Stimulated activated naive B cell treated with anti-CD40 and anti-IgM and Interleukin-4, amounts not matched to agents 10 μg/mL and 1 μg/mL and 100 μg/mL, for 72 hours (primary cell): Measurements from ENCODE around the gene KCNQ1.
A peak's percentile ranks its signal among the peaks of the same experiment; 100 is the strongest.
"Not testable (repeated sequence)": the region's sequence is repeated elsewhere in the genome, so short reads cannot be mapped to it uniquely, and the experiment has no call there.

ENCODE experiments used
- ATAC-seq, 2 donors: fragments of 150-1000 bp; cut with Tn5 transposase; replicated peaks; 2 replicates each; pipeline ENCODE4 v1.10.0; 2021; ENCODE audit warnings: moderate library complexity in 1 of 2
- DNase-seq: peaks from one replicate; pipeline ENCODE4 v3.0.0; 2021
- H3K27ac Mint-ChIP-seq: one replicate; pipeline ENCODE4 v1.8.0; 2022; ENCODE audit warnings: mild to moderate bottlenecking, mixed read lengths
- H3K27me3 Mint-ChIP-seq, 2 donors: one replicate each; pipeline ENCODE4 v1.8.0; 2022; ENCODE audit warnings: mixed read lengths in 2 of 2
- H3K36me3 Mint-ChIP-seq, 2 donors: one replicate each; pipeline ENCODE4 v1.8.0; 2022; ENCODE audit warnings: mixed read lengths in 2 of 2, mild to moderate bottlenecking in 1 of 2
- H3K4me1 Mint-ChIP-seq, 2 donors: one replicate each; pipeline ENCODE4 v1.8.0; 2022; ENCODE audit warnings: mixed read lengths in 2 of 2, mild to moderate bottlenecking in 1 of 2
- H3K4me3 Mint-ChIP-seq, 2 donors: one replicate each; pipeline ENCODE4 v1.8.0; 2022; ENCODE audit warnings: mild to moderate bottlenecking in 2 of 2, mixed read lengths in 2 of 2, moderate library complexity in 1 of 2
- H3K9me3 Mint-ChIP-seq, 2 donors: one replicate each; pipeline ENCODE4 v1.8.0; 2022; ENCODE audit warnings: mixed read lengths in 2 of 2, mild to moderate bottlenecking in 1 of 2

The KCNQ1 gene

GRCh38 chr11:2471048-2471803 is 26.4 kb downstream of the KCNQ1 start:
- peaks cover 0 to 9% of the 10 kb centered on the region in 2 donors for H3K36me3 Mint-ChIP-seq
- H3K27me3 Mint-ChIP-seq: peaks cover 0 to 9% of the 10 kb centered on the region in 2 donors
- peaks cover 0 to 3% of the 10 kb centered on the region in 2 donors for H3K9me3 Mint-ChIP-seq
- H3K4me1 Mint-ChIP-seq: peaks cover 14 to 21% of the 10 kb centered on the region in 2 donors
- no peak overlapping the region for H3K27ac Mint-ChIP-seq
- no peak overlapping the region for H3K4me3 Mint-ChIP-seq
- ATAC-seq (no peak), DNase-seq (no peak)

- no peak overlapping the region for H3K4me3 Mint-ChIP-seq
- H3K36me3 Mint-ChIP-seq: peaks cover 1 to 10% of the 10 kb centered on the region in 2 donors
- H3K9me3 Mint-ChIP-seq: peaks cover under 1 to 3% of the 10 kb centered on the region in 2 donors
- peaks cover 0 to 9% of the 10 kb centered on the region in 2 donors for H3K27me3 Mint-ChIP-seq
- peaks cover 9 to 16% of the 10 kb centered on the region in 2 donors for H3K4me1 Mint-ChIP-seq
- DNase-seq (no peak), ATAC-seq (no peak)
- H3K27ac Mint-ChIP-seq: no peak overlapping the region
Observed at GRCh38 chr11:2471804-2472096, 26.9 kb downstream of the KCNQ1 start.

- H3K27ac Mint-ChIP-seq: no peak overlapping the region
- H3K4me3 Mint-ChIP-seq: no peak overlapping the region
- peaks cover 5 to 14% of the 10 kb centered on the region in 2 donors for H3K36me3 Mint-ChIP-seq
- H3K27me3 Mint-ChIP-seq: peaks cover 0 to 9% of the 10 kb centered on the region in 2 donors
- ATAC-seq (no peak), DNase-seq (no peak)
- H3K4me1 Mint-ChIP-seq: peaks cover under 1 to 8% of the 10 kb centered on the region in 2 donors
- peaks cover 3 to 4% of the 10 kb centered on the region in 2 donors for H3K9me3 Mint-ChIP-seq
Observed at GRCh38 chr11:2472428-2473186, 27.8 kb downstream of the KCNQ1 start.

- peaks cover 0 to 9% of the 10 kb centered on the region in 2 donors for H3K27me3 Mint-ChIP-seq
- no peak overlapping the region for H3K4me3 Mint-ChIP-seq
- DNase-seq (no peak), ATAC-seq (no peak)
- peaks cover 10% of the 10 kb centered on the region in 2 donors for H3K9me3 Mint-ChIP-seq
- H3K36me3 Mint-ChIP-seq: peaks cover 11 to 23% of the 10 kb centered on the region in 2 donors
- peaks cover 0 to 8% of the 10 kb centered on the region in 2 donors for H3K4me1 Mint-ChIP-seq
- H3K27ac Mint-ChIP-seq: no peak overlapping the region
Observed at GRCh38 chr11:2473361-2474058, 28.7 kb downstream of the KCNQ1 start.

GRCh38 chr11:2474059-2474901 is 29.5 kb downstream of the KCNQ1 start:
- Mint-ChIP-seq H3K4me3 (no peak overlapping the region), H3K36me3 (peaks cover 18 to 31% of the 10 kb centered on the region in 2 donors), H3K9me3 (peaks cover 10 to 13% of the 10 kb centered on the region in 2 donors), H3K27me3 (peaks cover 0 to 9% of the 10 kb centered on the region in 2 donors), H3K4me1 (peaks cover 0 to 8% of the 10 kb centered on the region in 2 donors), H3K27ac (no peak overlapping the region)
- DNase-seq: no peak
- ATAC-seq: no peak

- Mint-ChIP-seq H3K36me3 (peaks cover 25 to 42% of the 10 kb centered on the region in 2 donors), H3K4me3 (no peak overlapping the region)
- ATAC-seq: no peak
Observed at GRCh38 chr11:2475136-2475918, 30.5 kb downstream of the KCNQ1 start.

GRCh38 chr11:2477254-2477653 is 32.4 kb downstream of the KCNQ1 start:
- Mint-ChIP-seq H3K27ac (no peak overlapping the region), H3K9me3 (peaks cover 18 to 23% of the 10 kb centered on the region in 2 donors), H3K4me1 (peaks cover 16 to 17% of the 10 kb centered on the region in 2 donors), H3K4me3 (no peak overlapping the region), H3K27me3 (peaks cover 0 to 27% of the 10 kb centered on the region in 2 donors), H3K36me3 (peaks cover 27 to 44% of the 10 kb centered on the region in 2 donors)
- DNase-seq (no peak), ATAC-seq (no peak)

More at GRCh38 chr11:2475136-2475918, 30.5 kb downstream of the KCNQ1 start:
- H3K4me1 Mint-ChIP-seq: peaks cover 2 to 12% of the 10 kb centered on the region in 2 donors
- H3K27ac Mint-ChIP-seq: no peak overlapping the region
- DNase-seq: no peak
- H3K27me3 Mint-ChIP-seq: peaks cover 0 to 16% of the 10 kb centered on the region in 2 donors
- peaks cover 18 to 21% of the 10 kb centered on the region in 2 donors for H3K9me3 Mint-ChIP-seq

- H3K27ac Mint-ChIP-seq: no peak overlapping the region
- ATAC-seq (no peak), DNase-seq (no peak)
- peaks cover 27 to 47% of the 10 kb centered on the region in 2 donors for H3K36me3 Mint-ChIP-seq
- H3K27me3 Mint-ChIP-seq: peaks cover 0 to 28% of the 10 kb centered on the region in 2 donors
- H3K4me1 Mint-ChIP-seq: peaks cover 18 to 20% of the 10 kb centered on the region in 2 donors
- H3K9me3 Mint-ChIP-seq: peaks cover 18 to 23% of the 10 kb centered on the region in 2 donors
- H3K4me3 Mint-ChIP-seq: no peak overlapping the region
Observed at GRCh38 chr11:2477936-2478335, 33.1 kb downstream of the KCNQ1 start.

GRCh38 chr11:2480067-2480873 is 35.5 kb downstream of the KCNQ1 start:
- H3K27ac Mint-ChIP-seq: peak overlapping the region; percentile 43
- peak; percentile 21 to 61 for ATAC-seq
- peaks cover 18 to 21% of the 10 kb centered on the region in 2 donors for H3K4me1 Mint-ChIP-seq
- DNase-seq: not testable (repeated sequence)
- peak overlapping the region; percentile 26 to 64 for H3K4me3 Mint-ChIP-seq
- H3K27me3 Mint-ChIP-seq: peaks cover 0 to 24% of the 10 kb centered on the region in 2 donors
- H3K36me3 Mint-ChIP-seq: peaks cover 27 to 50% of the 10 kb centered on the region in 2 donors
- H3K9me3 Mint-ChIP-seq: peaks cover 18 to 23% of the 10 kb centered on the region in 2 donors

GRCh38 chr11:2480874-2481220 is 36.0 kb downstream of the KCNQ1 start:
- H3K27ac Mint-ChIP-seq: peak overlapping the region; percentile 48
- peaks cover 32 to 55% of the 10 kb centered on the region in 2 donors for H3K36me3 Mint-ChIP-seq
- ATAC-seq: peak; percentile 59 to 81
- peaks cover 18 to 22% of the 10 kb centered on the region in 2 donors for H3K4me1 Mint-ChIP-seq
- peaks cover 22 to 27% of the 10 kb centered on the region in 2 donors for H3K9me3 Mint-ChIP-seq
- peak overlapping the region; percentile 26 to 64 for H3K4me3 Mint-ChIP-seq
- H3K27me3 Mint-ChIP-seq: peaks cover 0 to 18% of the 10 kb centered on the region in 2 donors
- no peak for DNase-seq

GRCh38 chr11:2481253-2481652 is 36.4 kb downstream of the KCNQ1 start:
- H3K4me3 Mint-ChIP-seq: peak overlapping the region in 1 of 2 donors; percentile 64
- peaks cover 24 to 27% of the 10 kb centered on the region in 2 donors for H3K9me3 Mint-ChIP-seq
- peaks cover 0 to 18% of the 10 kb centered on the region in 2 donors for H3K27me3 Mint-ChIP-seq
- peak overlapping the region; percentile 48 for H3K27ac Mint-ChIP-seq
- H3K4me1 Mint-ChIP-seq: peaks cover 18 to 22% of the 10 kb centered on the region in 2 donors
- H3K36me3 Mint-ChIP-seq: peaks cover 35 to 58% of the 10 kb centered on the region in 2 donors
- no peak for DNase-seq
- peak in 1 of 2 donors; percentile 59 for ATAC-seq

GRCh38 chr11:2482204-2482603 is 37.4 kb downstream of the KCNQ1 start:
- Mint-ChIP-seq H3K36me3 (peaks cover 31 to 57% of the 10 kb centered on the region in 2 donors), H3K27ac (peak overlapping the region; percentile 15), H3K27me3 (peaks cover 0 to 18% of the 10 kb centered on the region in 2 donors), H3K4me3 (no peak overlapping the region), H3K4me1 (peaks cover 18 to 22% of the 10 kb centered on the region in 2 donors), H3K9me3 (peaks cover 23 to 27% of the 10 kb centered on the region in 2 donors)
- DNase-seq (no peak), ATAC-seq (no peak)
